Measurements from ENCODE around the gene HSD11B1. TPM values are rescaled to one million over a fixed set of nuclear protein-coding genes. Genes with fewer than 3 reads are reported as not detected.
A peak's percentile ranks its signal among the peaks of the same experiment; 100 is the strongest.

The HSD11B1 gene
- total RNA-seq, 2 experiments from 2014 or later: 0.33 TPM; not detected in 1

DNA sequence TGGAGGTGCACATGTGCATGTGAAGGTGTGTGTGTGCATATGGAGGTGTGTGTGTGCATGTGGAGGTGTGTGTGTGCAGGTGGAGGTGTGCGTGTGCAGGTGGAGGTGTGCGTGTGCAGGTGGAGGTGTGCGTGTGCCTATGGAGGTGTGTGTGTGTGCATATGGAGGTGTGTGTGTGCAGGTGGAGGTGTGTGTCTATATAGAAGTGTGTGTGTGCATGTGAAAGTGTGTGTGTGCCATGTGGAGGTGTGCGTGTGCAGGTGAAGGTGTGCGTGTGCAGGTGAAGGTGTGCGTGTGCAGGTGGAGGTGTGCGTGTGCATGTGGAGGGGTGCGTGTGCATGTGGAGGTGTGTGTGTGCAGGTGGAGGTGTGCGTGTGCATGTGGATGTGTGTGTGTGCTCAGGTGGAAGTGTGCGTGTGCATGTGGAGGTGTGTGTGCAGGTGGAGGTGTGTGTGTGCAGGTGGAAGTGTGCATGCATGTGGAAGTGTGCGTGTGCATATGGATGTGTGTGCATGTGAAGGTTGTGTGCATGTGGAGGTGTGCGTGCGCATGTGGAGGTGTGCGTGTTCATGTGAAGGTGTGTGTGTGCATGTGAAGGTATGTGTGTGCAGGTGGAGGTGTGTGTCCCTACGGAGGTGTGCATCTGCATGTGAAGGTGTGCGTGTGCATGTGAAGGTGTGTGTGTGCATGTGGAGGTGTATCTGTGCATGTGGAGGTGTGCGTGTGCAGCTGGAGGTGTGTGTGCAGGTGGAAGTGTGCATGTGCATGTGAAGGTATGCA lies 66.2 kb downstream of the HSD11B1 start:
- CTCF ChIA-PET: interaction anchor here (9.3 kb wide), 1 partner anchor 23 kb away, joined by 80 read pairs; no protein-coding TSS in a partner anchor
- Mint-ChIP-seq H3K9me3 (no peaks in the 10 kb centered on the region), H3K4me1 (ENCODE audit: low read depth) (peaks cover 51% of the 10 kb centered on the region), H3K36me3 (ENCODE audit: low read depth) (peaks cover 16% of the 10 kb centered on the region), H3K27me3 (no peaks in the 10 kb centered on the region), H3K27ac (no peak overlapping the region), H3K4me3 (no peak overlapping the region)
- POLR2A ChIA-PET: interaction anchor here (3.2 to 6.6 kb wide), 3 partner anchors 9 to 47 kb away, joined by 20 to 478 read pairs (median 245); partner anchors contain the start of genes C1orf74 and TRAF3IP3
- Histone ChIP-seq H3K4me3 (ENCODE audit: low read length) (peak overlapping the region; percentile 71), H3K36me3 (ENCODE audit: insufficient read depth, low read length) (peaks cover 60% of the 10 kb centered on the region), H3K9me3 (ENCODE audit: control insufficient read depth in 1 of 2, insufficient read depth in 1 of 2, low read length in 2 of 2) (no peaks in the 10 kb centered on the region), H3K4me1 (ENCODE audit: insufficient read depth, low read length) (peaks cover 75% of the 10 kb centered on the region), H3K27ac (ENCODE audit: low read depth in 1 of 2, low read length in 2 of 2) (no peak overlapping the region), H3K27me3 (ENCODE audit: control insufficient read depth in 1 of 2, insufficient read depth in 2 of 2, low read length in 2 of 2) (no peaks in the 10 kb centered on the region)
- DNase-seq: no peak
- no peak for ATAC-seq (ENCODE audit: poor library complexity)
- intact Hi-C loops (cut with DNase I, micrococcal nuclease): loop anchor here in 1 of 2 experiments (1.0 kb wide), 1 partner anchor 12 kb away; no protein-coding TSS in a partner anchor
- TF ChIP-seq, protein P1, sequence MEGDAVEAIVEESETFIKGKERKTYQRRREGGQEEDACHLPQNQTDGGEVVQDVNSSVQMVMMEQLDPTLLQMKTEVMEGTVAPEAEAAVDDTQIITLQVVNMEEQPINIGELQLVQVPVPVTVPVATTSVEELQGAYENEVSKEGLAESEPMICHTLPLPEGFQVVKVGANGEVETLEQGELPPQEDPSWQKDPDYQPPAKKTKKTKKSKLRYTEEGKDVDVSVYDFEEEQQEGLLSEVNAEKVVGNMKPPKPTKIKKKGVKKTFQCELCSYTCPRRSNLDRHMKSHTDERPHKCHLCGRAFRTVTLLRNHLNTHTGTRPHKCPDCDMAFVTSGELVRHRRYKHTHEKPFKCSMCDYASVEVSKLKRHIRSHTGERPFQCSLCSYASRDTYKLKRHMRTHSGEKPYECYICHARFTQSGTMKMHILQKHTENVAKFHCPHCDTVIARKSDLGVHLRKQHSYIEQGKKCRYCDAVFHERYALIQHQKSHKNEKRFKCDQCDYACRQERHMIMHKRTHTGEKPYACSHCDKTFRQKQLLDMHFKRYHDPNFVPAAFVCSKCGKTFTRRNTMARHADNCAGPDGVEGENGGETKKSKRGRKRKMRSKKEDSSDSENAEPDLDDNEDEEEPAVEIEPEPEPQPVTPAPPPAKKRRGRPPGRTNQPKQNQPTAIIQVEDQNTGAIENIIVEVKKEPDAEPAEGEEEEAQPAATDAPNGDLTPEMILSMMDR (IDR thresholded peaks at IDR 0.05): no peak

DNA sequence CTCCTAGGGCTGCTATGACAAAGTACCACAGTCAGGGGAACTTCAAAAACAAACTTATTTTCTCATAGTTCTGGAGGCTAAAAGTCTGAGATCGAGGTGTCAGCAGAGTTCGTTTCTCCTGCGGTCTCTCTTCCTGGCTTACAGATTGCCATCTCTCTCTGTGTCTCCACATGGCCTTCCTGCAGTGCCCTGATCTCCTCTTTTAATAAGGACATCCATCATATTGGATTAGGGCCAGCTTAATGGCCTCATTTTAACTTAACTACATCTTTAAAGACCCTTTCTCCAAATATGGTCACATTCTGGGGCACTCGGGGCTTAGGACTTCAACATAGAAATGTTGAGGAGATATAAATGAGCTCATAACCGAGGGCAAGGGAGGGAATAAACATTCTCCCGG lies 67.5 kb downstream of the HSD11B1 start:
- Mint-ChIP-seq H3K9me3 (no peaks in the 10 kb centered on the region), H3K4me1 (ENCODE audit: low read depth) (peaks cover 43% of the 10 kb centered on the region), H3K36me3 (ENCODE audit: low read depth) (peaks cover 5% of the 10 kb centered on the region), H3K27me3 (no peaks in the 10 kb centered on the region), H3K4me3 (no peak overlapping the region), H3K27ac (no peak overlapping the region)
- intact Hi-C loops (cut with DNase I, micrococcal nuclease): no loop called here
- no peak for ATAC-seq (ENCODE audit: poor library complexity)
- CTCF ChIA-PET: interaction anchor here (1.5 to 2.7 kb wide), 3 partner anchors 12 to 51 kb away, joined by 6 to 11 read pairs (median 8); partner anchors contain the start of gene C1orf74
- TF ChIP-seq, protein P1 (IDR thresholded peaks at IDR 0.05): no peak
- Histone ChIP-seq H3K4me1 (ENCODE audit: insufficient read depth, low read length) (peaks cover 66% of the 10 kb centered on the region), H3K27ac (ENCODE audit: low read depth in 1 of 2, low read length in 2 of 2) (peak overlapping the region; percentile 46 to 55), H3K9me3 (ENCODE audit: control insufficient read depth in 1 of 2, insufficient read depth in 1 of 2, low read length in 2 of 2) (no peaks in the 10 kb centered on the region), H3K36me3 (ENCODE audit: insufficient read depth, low read length) (peaks cover 60% of the 10 kb centered on the region), H3K4me3 (ENCODE audit: low read length) (peak overlapping the region; percentile 71), H3K27me3 (ENCODE audit: control insufficient read depth in 1 of 2, insufficient read depth in 2 of 2, low read length in 2 of 2) (no peaks in the 10 kb centered on the region)
- POLR2A ChIA-PET: interaction anchor here (1.0 to 6.1 kb wide), 7 partner anchors 9 to 48 kb away, joined by 3 to 79 read pairs (median 5); partner anchors contain the start of genes C1orf74 and TRAF3IP3
- peak in 1 of 14 experiments; percentile 18 for DNase-seq

DNA sequence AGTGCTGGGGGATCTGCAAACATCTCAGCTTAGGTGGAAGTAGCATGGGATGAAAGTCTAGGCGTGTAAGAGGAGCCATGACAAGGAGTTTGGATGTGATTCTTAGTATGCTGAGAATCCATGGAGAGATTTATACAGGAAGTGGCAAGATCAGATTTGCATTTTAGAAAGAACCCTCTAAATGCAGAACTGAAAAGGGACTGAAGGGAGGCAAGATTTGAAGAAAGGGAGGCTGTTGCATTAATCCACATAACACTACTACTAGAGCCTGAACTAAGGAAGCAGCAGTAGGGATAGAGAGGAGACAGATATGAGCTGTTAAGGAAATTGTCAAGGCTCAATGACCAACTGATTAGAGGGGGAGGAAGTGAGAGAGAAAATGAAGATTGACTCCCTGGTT lies 69.9 kb downstream of the HSD11B1 start:
- Mint-ChIP-seq H3K4me1 (ENCODE audit: low read depth) (peaks cover 32% of the 10 kb centered on the region), H3K27me3 (no peaks in the 10 kb centered on the region), H3K4me3 (peak overlapping the region; percentile 4), H3K27ac (no peak overlapping the region), H3K36me3 (ENCODE audit: low read depth) (peaks cover 26% of the 10 kb centered on the region), H3K9me3 (no peaks in the 10 kb centered on the region)
- Histone ChIP-seq H3K27ac (ENCODE audit: low read depth in 1 of 2, low read length in 2 of 2) (peak overlapping the region; percentile 29 to 43), H3K4me3 (ENCODE audit: low read length) (no peak overlapping the region), H3K36me3 (ENCODE audit: insufficient read depth, low read length) (peaks cover 77% of the 10 kb centered on the region), H3K9me3 (ENCODE audit: control insufficient read depth in 1 of 2, insufficient read depth in 1 of 2, low read length in 2 of 2) (no peaks in the 10 kb centered on the region), H3K4me1 (ENCODE audit: insufficient read depth, low read length) (peaks cover 60% of the 10 kb centered on the region), H3K27me3 (ENCODE audit: control insufficient read depth in 1 of 2, insufficient read depth in 2 of 2, low read length in 2 of 2) (no peaks in the 10 kb centered on the region)
- intact Hi-C loops (cut with DNase I, micrococcal nuclease): no loop called here
- no peak for ATAC-seq (ENCODE audit: poor library complexity)
- TF ChIP-seq, protein P1 (IDR thresholded peaks at IDR 0.05): no peak
- ChIA-PET CTCF (interaction anchor here (1.5 to 2.7 kb wide), 3 partner anchors 10 to 53 kb away, joined by 4 to 11 read pairs (median 8); partner anchors contain the start of genes C1orf74 and UTP25), POLR2A (interaction anchor here (0.9 to 11.3 kb wide), 9 partner anchors 7 to 99 kb away, joined by 3 to 245 read pairs (median 7); partner anchors contain the start of genes C1orf74, G0S2 and TRAF3IP3)
- no peak for DNase-seq

Data from CD4-positive, alpha-beta T cell (primary cell).